Left ventricle myocardium superior (tissue), 1 donor: Measurements from ENCODE around the gene WIPF1. TPM values are rescaled to one million over a fixed set of nuclear protein-coding genes. Genes with fewer than 3 reads are reported as not detected.

Experiments used
- ATAC-seq: fragments of 200-7000 bp; cut with Tn5 transposase; one replicate; pipeline ENCODE4 v1.9.1; 2020; ENCODE audit warnings: mild to moderate bottlenecking, moderate library complexity
- DNase-seq: peaks from one replicate; pipeline ENCODE4 v3.0.0-alpha.2; 2020
- intact Hi-C: fragments of 100-400 bp; cut with micrococcal nuclease; formaldehyde crosslinking; loops from one replicate; pipeline ENCODE4 v1.11.0; 2022
- total RNA-seq: library from RNA; stranded (reverse); fragmentation: NEBNext Ultra II Directional; extraction: Animal tissue kit (Norgen Biotek cat#: 25700); gene quantifications from one replicate; pipeline ENCODE4 v1.2.1, GENCODE V29; 2021
- donor health status: DM: no; HTN: yes; CAD: no; lungs with severe emphysema.

WIPF1 gene
- total RNA-seq, 1 donor from 2014 or later, result 15.2 TPM

DNA sequence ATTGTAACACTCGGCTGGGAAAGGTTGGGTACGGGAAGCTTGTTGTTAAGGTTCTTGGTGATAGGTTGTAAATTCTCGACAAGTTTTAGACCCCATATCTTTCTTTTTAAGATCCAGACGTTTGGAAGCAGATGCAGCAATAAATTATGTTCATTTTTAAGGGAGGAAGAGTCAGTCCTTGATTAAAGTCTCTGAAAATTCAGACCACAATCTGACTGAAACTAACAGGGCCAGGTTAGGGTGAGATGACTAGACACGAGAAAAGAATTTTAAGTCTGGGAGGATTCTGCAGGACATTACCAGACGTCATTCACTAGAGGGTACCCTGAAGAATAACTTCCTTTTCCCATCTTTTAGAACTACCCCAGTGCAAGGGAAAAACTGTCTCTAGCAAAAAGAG lies 16.1 kb downstream of the WIPF1 start:
- ATAC-seq (no peak), DNase-seq (no peak)
- intact Hi-C loops, result no loop called here

DNA sequence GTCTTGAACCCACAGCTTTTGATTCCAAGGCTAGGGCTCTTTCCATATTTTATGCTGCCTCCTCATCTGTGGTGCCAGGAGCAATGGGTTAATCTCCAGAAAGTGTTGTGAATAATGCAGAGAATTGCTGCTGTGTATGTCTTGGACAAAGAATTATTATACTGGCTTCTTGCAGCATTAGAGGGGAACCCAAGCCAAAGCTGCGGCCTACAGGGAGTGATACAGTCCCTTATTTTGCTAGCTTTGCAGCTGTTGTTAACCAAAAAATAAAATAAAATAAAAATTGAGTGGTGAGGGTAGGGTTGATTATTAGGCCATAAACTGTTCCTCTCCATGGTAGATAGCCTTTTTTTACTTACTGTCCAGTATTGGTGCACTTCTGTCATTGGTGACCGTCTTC lies 16.7 kb downstream of the WIPF1 start:
- peak; percentile 75 for ATAC-seq
- intact Hi-C loops, result no loop called here
- peak; percentile 43 for DNase-seq

GRCh38 chr2:174577967-174578589 lies 19.5 kb downstream of the WIPF1 start:
- intact Hi-C loops, result no loop called here

DNA sequence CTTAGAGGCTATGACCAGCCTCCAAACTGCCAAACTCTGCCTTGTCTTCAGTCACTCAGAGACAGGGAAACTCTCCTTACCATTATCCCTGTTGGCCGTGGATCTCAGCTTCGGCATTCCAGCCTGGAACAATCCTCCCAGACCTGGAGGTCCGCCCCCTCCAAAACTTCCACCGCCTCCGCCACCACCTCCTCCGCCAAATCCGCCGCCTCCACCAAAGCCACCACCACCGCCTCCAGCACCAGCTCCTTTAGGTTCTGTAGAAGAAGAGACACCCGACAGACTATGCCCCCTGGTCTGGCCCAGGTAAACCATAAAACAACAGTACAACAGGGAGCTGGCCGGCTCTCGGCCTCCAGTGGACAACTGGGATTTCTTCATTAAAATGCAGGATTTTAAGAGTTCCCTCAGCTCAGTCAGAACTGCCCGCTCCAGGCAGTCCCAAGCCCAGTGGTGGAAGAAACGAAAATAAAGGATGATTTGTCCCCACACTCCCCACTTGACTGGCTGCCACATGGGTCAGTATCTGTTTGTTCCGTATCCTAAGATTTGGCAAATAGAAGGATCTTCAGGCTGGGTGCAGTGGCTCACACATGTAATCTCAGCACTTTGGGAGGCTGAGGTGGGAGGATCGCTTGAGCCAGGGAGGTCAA lies 22.4 kb downstream of the WIPF1 start:
- DNase-seq (no peak), ATAC-seq (no peak)
- intact Hi-C loops, result no loop called here

More at GRCh38 chr2:174577967-174578589, 19.5 kb downstream of the WIPF1 start:
- DNase-seq (no peak), ATAC-seq (no peak)

DNA sequence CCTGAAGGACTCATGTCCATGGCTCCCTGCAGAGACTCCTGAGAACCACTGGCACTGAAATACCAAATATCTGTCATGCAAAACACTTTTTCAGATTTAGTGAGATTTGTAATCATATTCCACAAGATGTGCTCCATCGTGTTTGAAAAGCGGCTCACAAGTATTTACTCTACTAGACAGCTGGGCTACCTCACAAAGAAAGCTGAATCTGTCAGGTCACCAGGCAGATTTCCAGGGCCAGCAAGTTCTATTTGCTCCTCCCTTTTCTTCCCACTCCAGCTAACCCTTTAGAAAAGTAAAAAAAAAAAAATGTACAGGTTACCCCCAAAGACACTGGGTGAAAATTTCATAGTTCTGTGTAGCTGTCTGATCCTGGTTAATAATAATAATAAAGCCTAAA lies 22.9 kb downstream of the WIPF1 start:
- peak; percentile 72 for ATAC-seq
- DNase-seq, result no peak
- intact Hi-C loops, result no loop called here

DNA sequence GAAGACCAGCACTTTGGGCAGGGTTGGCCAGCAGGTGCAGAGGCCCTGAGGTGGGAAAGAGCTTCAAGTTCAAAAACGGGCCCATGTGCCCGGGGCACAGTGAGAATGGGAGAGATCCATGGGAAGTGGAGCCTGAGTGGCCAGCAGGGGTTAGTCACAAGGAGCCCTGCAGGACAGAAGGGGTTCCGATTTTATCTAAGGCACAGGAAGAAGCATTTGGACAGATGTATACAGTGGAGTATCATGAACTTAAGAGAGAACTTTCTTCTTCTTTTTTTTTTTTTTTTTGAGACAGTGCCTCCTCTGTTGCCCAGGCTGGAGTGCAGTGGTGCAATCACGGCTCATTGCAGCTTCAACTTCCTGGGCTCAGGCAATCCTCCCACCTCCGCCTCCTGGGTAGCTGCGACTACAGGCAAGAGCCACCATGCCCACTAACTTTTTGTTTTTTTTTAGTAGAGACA lies 24.0 kb downstream of the WIPF1 start:
- intact Hi-C loops, result no loop called here
- peak; percentile 56 for ATAC-seq
- DNase-seq, result peak; percentile 44

GRCh38 chr2:174572556-174572955 lies 25.0 kb downstream of the WIPF1 start:
- ATAC-seq (no peak), DNase-seq (no peak)
- intact Hi-C loops, result no loop called here

GRCh38 chr2:174571669-174572323 lies 25.8 kb downstream of the WIPF1 start:
- DNase-seq, result no peak
- ATAC-seq, result no peak
- intact Hi-C loops, result no loop called here

DNA sequence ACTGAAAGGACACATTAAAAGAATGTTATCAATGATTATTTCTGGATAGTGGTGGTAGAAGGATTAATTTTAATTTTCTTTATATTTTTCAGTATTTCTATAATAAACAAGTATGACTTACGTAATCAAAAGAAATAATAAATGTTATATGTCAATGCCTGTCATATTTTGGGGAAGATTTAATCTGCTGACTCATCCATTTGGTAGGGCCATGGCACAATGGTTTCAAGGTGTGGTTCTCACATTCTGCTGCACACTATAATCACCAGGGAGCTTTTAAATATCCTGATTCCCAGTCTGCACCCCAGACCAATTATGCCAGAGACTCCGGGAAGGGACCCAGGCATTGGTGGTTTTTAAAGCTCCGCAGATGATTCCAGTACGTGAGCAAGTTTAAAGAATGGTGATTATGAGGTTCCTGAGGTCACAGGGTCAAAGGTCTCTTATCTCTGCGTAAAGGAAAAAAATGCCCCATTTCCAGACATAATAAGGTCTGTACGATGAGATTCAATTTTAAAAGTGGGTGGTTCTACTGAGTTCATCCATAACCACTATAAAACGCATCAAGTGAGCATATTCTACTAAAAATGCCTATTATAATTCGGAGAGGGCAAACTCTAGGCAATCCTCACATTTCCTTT lies 27.2 kb downstream of the WIPF1 start:
- intact Hi-C loops, result no loop called here
- DNase-seq, result no peak
- ATAC-seq, result no peak

DNA sequence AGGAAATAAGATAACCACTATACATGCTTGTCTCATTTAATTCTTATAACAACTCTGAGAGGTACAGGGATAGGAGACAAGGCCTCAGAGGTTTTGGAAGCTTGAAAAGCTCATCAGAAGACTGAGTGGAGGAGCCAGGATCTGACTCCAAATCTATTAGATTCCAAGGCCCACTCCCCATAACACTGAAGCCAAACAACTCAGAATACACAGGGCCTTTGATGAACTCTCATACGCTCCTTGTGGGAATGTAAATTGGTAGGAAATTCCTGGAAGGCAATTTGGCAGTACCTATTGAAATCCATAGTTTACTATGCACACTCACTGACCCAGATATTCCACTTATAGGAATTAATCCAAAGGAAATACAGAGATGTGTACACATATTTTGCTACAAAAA lies 27.9 kb downstream of the WIPF1 start:
- no peak for ATAC-seq
- intact Hi-C loops, result no loop called here
- DNase-seq, result no peak

DNA sequence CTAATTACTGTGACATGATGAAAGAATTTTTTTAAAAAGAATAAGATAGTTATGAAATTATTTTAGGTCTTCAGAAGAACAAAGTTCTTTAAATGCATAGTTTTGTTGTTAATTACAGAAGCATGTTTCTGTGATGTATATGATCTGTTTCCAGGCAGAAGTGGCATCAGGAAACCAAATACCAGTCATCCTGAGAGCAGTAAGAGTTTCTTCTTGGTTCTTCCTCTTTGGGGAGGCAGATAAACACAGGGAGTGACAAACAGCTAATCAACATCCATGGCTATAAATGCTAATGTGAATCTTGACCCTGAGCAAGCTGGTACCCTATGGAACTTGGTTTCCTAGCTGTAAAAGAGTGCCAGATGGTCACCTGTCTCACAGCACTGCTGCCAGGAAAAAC lies 29.2 kb downstream of the WIPF1 start:
- DNase-seq (no peak), ATAC-seq (no peak)

DNA sequence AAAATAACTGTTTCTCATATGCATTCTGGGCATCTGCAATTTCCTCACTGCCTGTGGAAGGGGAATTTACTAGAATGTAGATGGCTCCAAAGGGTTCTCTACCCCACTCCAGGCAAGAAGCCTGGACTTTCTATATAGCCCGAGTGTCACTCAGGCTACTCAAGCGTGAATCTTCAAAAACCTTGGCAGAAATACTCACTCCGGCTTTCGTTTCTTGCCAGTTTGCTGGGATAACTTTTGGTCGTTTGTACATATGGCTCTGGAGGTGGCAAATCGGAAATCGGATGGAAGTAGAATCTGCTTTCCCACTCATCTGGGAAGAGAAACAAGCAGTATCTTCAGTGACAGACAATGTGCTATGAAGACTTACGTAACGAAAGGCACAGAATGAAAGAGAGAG lies 30.7 kb downstream of the WIPF1 start:
- no peak for DNase-seq
- no peak for ATAC-seq
- intact Hi-C loops, result no loop called here

More for the DNA sequence above, 29.2 kb downstream of the WIPF1 start:
- intact Hi-C loops, result no loop called here

GRCh38 chr2:174563530-174564282 lies 33.9 kb downstream of the WIPF1 start:
- intact Hi-C loops, result no loop called here
- DNase-seq, result no peak
- no peak for ATAC-seq

GRCh38 chr2:174561972-174562370 lies 35.6 kb downstream of the WIPF1 start:
- DNase-seq (no peak), ATAC-seq (peak; percentile 52)
- intact Hi-C loops, result no loop called here

GRCh38 chr2:174561283-174561971 lies 36.2 kb downstream of the WIPF1 start:
- ATAC-seq, result peak; percentile 99
- intact Hi-C loops, result no loop called here
- peak; percentile 84 for DNase-seq

- DNase-seq (no peak), ATAC-seq (no peak)
- intact Hi-C loops, result no loop called here
Measured at GRCh38 chr2:174560737-174561136, 36.9 kb downstream of the WIPF1 start.

GRCh38 chr2:174555998-174556397 lies 41.6 kb downstream of the WIPF1 start:
- DNase-seq, result no peak
- intact Hi-C loops, result no loop called here
- ATAC-seq, result no peak

DNA sequence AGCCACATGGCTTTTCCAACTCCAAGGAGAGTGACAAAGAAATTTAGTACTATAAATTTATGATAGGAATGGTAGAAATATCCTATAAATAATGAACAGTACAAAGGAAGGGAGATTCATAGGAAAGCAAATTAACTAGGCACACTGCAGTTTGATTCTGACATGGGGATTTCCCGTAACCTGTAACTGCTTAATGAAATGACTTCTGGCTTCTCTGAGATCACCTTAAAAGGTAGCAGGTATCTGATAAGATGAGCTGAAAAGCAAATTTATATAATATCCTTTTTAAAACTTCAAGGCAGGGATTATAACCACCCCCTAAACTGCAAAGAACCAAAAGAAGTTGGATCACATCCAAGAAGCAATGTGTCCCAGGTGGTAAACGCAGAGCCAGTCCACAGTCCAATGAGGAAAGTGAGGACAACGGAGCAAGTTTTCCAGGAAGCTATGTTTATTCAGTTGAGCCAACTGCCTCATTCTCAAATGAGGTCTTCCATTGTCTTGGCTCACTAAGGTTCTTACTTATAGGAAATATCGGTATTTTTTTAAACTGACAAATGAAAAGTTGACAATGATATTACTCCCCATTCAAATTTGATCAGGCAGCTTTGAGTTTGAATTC lies 43.0 kb downstream of the WIPF1 start:
- ATAC-seq (no peak), DNase-seq (no peak)
- intact Hi-C loops, result no loop called here
